ENCODE measurements around the gene WTIP.
"Not testable (repeated sequence)": the region's sequence is repeated elsewhere in the genome, so short reads cannot be mapped to it uniquely, and the experiment has no call there.

The WTIP gene

GRCh38 chr19:34480971-34481841 is at the start of gene WTIP:
WTIP (plus strand) TSS chr19:34481758; CDS start chr19:34481975, 217 bp downstream.
- no peak for DNase-seq (ENCODE audit: low read depth in 3 of 3, low spot score in 1 of 3)

DNA sequence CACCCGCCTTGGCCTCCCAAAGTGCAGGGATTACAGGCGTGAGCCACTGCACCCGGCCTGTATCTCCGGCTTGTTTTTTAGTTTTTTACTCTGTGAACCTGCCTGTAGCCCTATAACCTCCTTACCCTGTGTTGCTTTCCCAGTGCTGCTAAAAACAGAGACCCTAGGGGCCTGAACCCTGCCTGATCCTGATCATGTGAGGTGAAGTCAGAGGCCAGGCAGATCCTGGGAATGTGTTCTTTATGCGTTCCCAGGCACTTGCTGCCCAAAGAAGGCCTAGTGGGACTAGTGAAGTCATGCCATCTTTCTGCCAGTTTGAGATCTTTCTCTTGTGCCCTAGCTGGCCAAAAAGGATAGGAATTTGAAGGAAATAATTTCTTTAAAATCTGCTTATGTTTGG is 48.8 kb upstream of the WTIP start:
- no peak for DNase-seq (ENCODE audit: low read depth in 3 of 3, low spot score in 1 of 3)

DNA sequence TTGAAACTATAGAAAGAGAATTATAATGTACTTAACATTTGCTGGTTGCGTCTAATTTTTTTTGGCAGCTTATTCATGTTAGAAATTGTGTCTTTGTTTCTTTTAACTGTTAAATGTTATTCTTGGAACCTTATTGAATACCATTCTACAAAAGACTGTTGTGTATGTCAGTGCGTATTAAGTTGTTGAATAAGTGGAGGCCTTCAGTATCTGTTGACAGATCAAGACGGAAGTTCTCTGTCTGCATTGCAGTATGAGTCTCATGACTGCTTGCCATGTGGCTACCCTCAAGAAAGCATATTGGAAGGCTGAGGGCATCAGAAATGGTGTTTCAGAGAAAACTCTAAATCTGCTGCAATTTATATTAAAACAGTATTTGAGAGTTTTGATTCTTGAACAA is 44.8 kb upstream of the WTIP start:
- DNase-seq (ENCODE audit: low read depth in 3 of 3, low spot score in 1 of 3), result no peak

GRCh38 chr19:34448191-34448590 is 33.4 kb upstream of the WTIP start:
- DNase-seq (ENCODE audit: low read depth in 3 of 3, low spot score in 1 of 3), result no peak

GRCh38 chr19:34452723-34453122 is 28.8 kb upstream of the WTIP start:
- no peak for DNase-seq (ENCODE audit: low read depth in 3 of 3, low spot score in 1 of 3)

DNA sequence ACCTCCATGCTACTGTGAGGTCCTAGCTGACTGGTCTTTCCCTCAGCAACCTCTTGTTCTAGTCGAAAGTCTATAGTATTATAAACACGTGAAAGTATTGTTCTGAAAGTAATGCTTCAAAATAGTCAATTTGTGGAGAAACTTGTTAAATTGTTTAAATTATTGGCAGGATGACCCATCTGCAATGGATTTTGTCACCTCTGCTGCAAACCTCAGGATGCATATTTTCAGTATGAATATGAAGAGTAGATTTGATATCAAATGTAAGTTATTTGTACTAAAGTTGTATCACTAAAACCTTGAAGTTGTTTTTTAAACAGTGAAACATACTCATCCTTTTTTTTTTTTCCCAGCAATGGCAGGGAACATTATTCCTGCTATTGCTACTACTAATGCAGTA is 27.5 kb upstream of the WTIP start:
- no peak for DNase-seq (ENCODE audit: low read depth in 3 of 3, low spot score in 1 of 3)

- no peak for DNase-seq (ENCODE audit: low read depth in 3 of 3, low spot score in 1 of 3)
These were observed 26.9 kb upstream of the WTIP start for GRCh38 chr19:34454685-34455084.

DNA sequence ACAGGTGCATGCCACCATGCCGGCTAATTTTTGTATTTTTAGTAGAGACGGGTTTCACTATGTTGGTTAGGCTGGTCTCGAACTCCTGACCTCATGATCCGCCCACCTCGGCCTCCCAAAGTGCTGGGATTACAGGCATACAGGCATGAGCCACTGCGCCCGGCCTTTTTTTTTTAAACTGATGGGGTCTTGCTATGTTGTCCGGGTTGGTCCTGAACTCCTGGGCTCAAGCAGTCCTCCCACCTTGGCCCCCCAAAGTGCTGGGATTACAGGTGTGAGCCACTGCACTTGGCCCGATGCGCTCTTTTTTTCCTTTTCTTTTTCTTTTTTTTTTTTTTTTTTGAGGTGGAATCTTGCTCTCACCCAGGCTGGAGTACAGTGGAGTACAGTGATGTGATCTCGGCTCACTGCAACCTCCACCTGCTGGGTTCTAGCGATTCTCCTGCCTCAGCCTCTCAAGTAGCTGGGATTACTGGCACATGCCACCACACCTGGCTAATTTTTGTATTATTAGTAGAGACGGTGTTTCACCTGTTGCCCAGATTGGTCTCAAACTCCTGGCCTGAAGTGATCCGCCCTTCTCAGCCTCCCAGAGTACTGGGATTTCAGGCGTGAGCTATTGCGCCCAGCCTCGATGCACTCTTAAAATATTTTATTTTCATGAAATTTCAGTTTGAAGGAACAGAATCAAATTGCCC is 25.6 kb upstream of the WTIP start:
- not testable (repeated sequence) for DNase-seq (ENCODE audit: low read depth in 3 of 3, low spot score in 1 of 3)

DNA sequence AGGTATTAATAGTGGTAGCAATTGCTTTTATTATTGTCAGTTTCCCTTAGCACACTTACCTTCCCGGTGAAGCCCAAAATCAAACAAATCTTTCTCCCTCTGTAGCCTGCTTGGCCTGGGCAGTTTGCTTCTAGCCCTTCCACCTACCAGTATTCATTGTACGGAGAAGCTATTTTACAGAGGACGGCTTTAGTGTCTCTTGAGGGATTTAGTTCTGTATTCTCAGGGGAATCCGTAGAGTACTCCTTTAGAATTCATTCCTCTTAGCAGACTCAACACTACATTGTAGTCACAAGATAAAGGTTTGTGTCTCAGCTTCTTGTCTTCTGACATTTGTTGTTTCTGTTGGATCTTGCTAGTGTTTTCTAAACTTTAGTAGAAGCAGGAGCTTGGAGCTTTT is 24.1 kb upstream of the WTIP start:
- no peak for DNase-seq (ENCODE audit: low read depth in 3 of 3, low spot score in 1 of 3)

DNA sequence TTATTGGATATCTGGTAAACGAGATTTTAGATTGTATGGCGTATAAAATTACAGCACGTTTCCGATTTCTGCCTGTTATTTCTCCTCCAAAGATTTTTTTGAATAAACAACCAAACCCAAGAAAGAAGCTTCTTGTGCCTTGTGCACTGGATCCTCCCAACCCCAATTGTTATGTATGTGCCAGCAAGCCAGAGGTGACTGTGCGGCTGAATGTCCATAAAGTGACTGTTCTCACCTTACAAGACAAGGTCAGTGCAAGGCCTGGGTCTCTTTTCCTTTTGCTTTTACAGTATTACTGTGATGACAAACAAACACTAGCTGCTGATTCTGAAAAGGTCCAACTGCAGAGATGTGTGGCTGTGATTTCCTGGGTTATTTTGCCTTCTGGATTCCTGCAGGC is 22.9 kb upstream of the WTIP start:
- no peak for DNase-seq (ENCODE audit: low read depth in 3 of 3, low spot score in 1 of 3)

DNA sequence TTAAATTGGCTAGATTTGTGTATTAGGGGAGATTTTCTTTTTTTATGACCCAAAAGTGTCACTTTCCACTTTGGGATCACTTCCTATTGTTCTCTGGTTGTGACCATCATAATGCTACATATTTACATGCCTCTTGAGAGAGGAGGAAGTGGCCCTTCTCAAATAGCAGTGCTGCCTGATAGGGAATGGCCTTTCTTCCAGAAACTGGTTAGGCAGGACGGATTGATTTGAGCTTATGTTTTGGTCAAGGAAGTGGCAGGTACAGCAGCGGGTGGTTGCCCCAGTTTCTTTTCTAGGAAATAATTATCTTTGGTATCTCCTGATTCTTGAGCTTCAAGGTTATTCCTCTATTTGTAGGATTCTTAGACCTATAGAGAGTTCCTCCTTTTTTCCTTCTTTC is 21.9 kb upstream of the WTIP start:
- no peak for DNase-seq (ENCODE audit: low read depth in 3 of 3, low spot score in 1 of 3)

- no peak for DNase-seq (ENCODE audit: low read depth in 3 of 3, low spot score in 1 of 3)
These were observed 20.0 kb upstream of the WTIP start for GRCh38 chr19:34461375-34462100.

DNA sequence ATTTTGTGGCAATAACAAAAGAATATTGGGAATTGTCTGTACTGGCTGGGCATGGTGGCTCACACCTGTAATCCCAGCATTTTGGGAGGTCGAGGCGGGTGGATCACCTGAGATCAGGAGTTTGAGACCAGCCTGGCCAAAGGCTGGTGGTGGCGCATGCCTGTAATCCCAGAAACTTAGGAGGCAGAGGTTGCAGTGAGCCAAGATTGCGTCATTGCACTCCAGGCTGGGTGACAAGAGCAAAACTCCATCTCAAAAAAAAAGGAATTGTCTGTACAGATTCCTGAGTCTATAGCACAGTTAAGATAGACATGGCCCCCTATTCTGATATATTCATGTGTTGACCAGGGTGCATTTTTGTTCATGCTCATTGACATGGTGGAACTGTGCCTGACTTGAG is 16.8 kb upstream of the WTIP start:
- not testable (repeated sequence) for DNase-seq (ENCODE audit: low read depth in 3 of 3, low spot score in 1 of 3)

- no peak for DNase-seq (ENCODE audit: low read depth in 3 of 3, low spot score in 1 of 3)
These were observed 13.1 kb upstream of the WTIP start for GRCh38 chr19:34468409-34468808.

DNA sequence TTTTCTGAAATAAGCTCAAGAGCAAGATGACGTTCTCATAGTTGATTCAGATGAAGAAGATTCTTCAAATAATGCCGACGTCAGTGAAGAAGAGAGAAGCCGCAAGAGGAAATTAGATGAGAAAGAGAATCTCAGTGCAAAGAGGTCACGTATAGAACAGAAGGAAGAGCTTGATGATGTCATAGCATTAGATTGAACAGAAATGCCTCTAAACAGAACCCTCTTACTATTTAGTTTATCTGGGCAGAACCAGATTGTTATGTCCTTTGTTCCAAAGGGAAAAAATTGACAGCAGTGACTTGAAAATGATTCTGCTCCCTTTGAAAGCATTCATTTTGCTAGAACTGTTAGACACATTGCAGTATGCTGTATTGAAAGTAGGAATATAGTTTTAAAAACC is 12.5 kb upstream of the WTIP start:
- not testable (repeated sequence) for DNase-seq (ENCODE audit: low read depth in 3 of 3, low spot score in 1 of 3)

- no peak for DNase-seq (ENCODE audit: low read depth in 3 of 3, low spot score in 1 of 3)
These were observed 9.5 kb upstream of the WTIP start for GRCh38 chr19:34471906-34472700.

DNA sequence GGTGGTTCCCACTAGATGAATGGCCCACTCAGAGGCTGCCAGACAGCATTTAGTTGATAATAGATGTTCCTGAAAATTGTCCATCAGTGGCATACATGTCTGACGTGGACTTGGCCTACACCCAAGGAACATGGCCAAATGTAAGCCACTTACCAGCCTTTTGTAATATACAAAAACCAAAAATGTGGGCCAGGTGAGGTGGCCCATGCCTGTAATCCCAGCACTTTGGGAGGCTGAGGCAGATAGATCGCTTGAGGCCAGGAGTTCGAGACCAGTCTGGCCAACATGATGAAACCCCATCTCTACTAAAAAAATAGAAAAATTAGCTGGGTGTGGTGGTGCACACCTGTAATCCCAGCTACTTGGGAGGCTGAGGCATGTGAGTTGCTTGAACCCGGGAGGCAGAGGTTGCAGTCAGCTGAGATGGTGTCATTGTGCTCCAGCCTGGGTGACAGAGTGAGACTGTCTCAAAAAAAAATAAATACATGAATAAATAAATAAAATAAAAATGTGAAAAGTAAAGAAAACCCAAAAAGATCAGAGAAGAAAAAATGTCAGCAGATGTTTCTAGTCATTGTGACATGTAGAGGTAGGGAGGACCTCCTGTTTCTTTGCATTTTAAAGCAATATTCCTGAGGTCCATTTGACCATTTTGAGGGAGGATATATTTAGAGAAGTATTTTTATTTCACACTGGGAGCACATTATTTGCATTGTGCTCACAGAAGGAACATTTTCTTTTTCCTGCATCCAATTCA is 7.1 kb upstream of the WTIP start:
- no peak for DNase-seq (ENCODE audit: low read depth in 3 of 3, low spot score in 1 of 3)

GRCh38 chr19:34475026-34475974 is 6.3 kb upstream of the WTIP start:
- no peak for DNase-seq (ENCODE audit: low read depth in 3 of 3, low spot score in 1 of 3)

DNA sequence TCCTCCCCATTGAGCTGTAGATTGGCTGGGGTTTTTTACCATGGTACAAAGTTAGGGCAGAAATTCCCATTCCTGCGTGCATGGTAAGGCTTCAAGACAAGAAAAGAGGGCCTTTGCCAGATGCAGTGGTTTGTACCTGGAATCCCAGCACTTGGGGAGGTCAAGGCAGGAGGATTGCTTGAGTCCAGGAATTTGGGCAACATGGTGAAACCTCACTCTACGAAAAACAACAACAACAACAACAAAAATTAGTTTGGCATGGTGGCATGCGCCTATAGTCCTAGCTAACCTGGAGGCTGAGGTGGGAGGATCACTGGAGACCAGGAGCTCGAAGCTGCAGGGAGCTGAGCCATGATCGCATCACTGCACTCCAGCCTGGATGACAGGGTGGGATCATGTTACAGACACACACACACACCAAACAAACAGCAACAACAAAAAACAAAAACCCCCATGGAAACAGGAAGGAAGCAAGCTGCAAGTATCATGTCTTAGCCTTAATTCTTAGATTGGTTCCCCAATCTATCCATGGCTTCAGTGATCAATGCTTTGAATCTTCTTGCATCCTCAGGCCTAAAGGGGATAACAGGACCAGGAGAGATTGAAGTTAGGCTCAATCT is 5.5 kb upstream of the WTIP start:
- DNase-seq (ENCODE audit: low read depth in 3 of 3, low spot score in 1 of 3), result no peak
